ENCODE measurements around the gene AUTS2.

The AUTS2 gene

GRCh38 chr7:69768986-69769595 is 170.8 kb downstream of the AUTS2 start:
- H3K36me3 ChIP-seq (ENCODE audit: control insufficient read depth, insufficient read depth, low read length), result no peaks in the 10 kb centered on the region
- H3K4me3 ChIP-seq (ENCODE audit: low read length), result no peak overlapping the region
- peaks cover 1% of the 10 kb centered on the region; the same call in 1 of the 2 replicates for H3K4me1 ChIP-seq (ENCODE audit: control insufficient read depth, insufficient read depth, low read length)
- H3K27ac ChIP-seq (ENCODE audit: low read length), result no peak overlapping the region
- H3K9me3 ChIP-seq (ENCODE audit: control insufficient read depth, insufficient read depth, low read length), result no peaks in the 10 kb centered on the region
- no peak for DNase-seq (ENCODE audit: low read depth, low spot score)
- H3K27me3 ChIP-seq (ENCODE audit: control insufficient read depth, insufficient read depth, low read length), result no peaks in the 10 kb centered on the region
- WGBS (ENCODE audit: insufficient coverage, insufficient read length), result no CpG with 5 or more reads among the region's 1 CpG

- H3K27me3 ChIP-seq (ENCODE audit: control insufficient read depth, insufficient read depth, low read length), result no peaks in the 10 kb centered on the region
- no peaks in the 10 kb centered on the region for H3K36me3 ChIP-seq (ENCODE audit: control insufficient read depth, insufficient read depth, low read length)
- H3K9me3 ChIP-seq (ENCODE audit: control insufficient read depth, insufficient read depth, low read length), result no peaks in the 10 kb centered on the region
- peaks cover 1% of the 10 kb centered on the region; the same call in 1 of the 2 replicates for H3K4me1 ChIP-seq (ENCODE audit: control insufficient read depth, insufficient read depth, low read length)
- no peak for DNase-seq (ENCODE audit: low read depth, low spot score)
- H3K4me3 ChIP-seq (ENCODE audit: low read length), result no peak overlapping the region
- WGBS (ENCODE audit: insufficient coverage, insufficient read length), result no CpG with 5 or more reads among the region's 1 CpG
- no peak overlapping the region for H3K27ac ChIP-seq (ENCODE audit: low read length)
These were observed 171.6 kb downstream of the AUTS2 start for GRCh38 chr7:69769826-69770225.

- Histone ChIP-seq H3K27ac (ENCODE audit: low read length) (no peak overlapping the region), H3K27me3 (ENCODE audit: control insufficient read depth, insufficient read depth, low read length) (no peaks in the 10 kb centered on the region), H3K36me3 (ENCODE audit: control insufficient read depth, insufficient read depth, low read length) (no peaks in the 10 kb centered on the region), H3K9me3 (ENCODE audit: control insufficient read depth, insufficient read depth, low read length) (no peaks in the 10 kb centered on the region), H3K4me3 (ENCODE audit: low read length) (no peak overlapping the region), H3K4me1 (ENCODE audit: control insufficient read depth, insufficient read depth, low read length) (peaks cover 1% of the 10 kb centered on the region; the same call in 1 of the 2 replicates)
- WGBS (ENCODE audit: insufficient coverage, insufficient read length), result no CpG with 5 or more reads among the region's 6 CpGs
- no peak for DNase-seq (ENCODE audit: low read depth, low spot score)
These were observed 172.3 kb downstream of the AUTS2 start for GRCh38 chr7:69770613-69771012.

- no peak overlapping the region for H3K27ac ChIP-seq (ENCODE audit: low read length)
- DNase-seq (ENCODE audit: low read depth, low spot score), result no peak
- H3K27me3 ChIP-seq (ENCODE audit: control insufficient read depth, insufficient read depth, low read length), result no peaks in the 10 kb centered on the region
- H3K4me3 ChIP-seq (ENCODE audit: low read length), result no peak overlapping the region
- no peaks in the 10 kb centered on the region for H3K9me3 ChIP-seq (ENCODE audit: control insufficient read depth, insufficient read depth, low read length)
- no peaks in the 10 kb centered on the region for H3K36me3 ChIP-seq (ENCODE audit: control insufficient read depth, insufficient read depth, low read length)
- H3K4me1 ChIP-seq (ENCODE audit: control insufficient read depth, insufficient read depth, low read length), result peaks cover 1% of the 10 kb centered on the region; the same call in 1 of the 2 replicates
- WGBS (ENCODE audit: insufficient coverage, insufficient read length), result no CpG with 5 or more reads among the region's 9 CpGs
These were observed 174.6 kb downstream of the AUTS2 start for GRCh38 chr7:69772718-69773436.

- Histone ChIP-seq H3K4me3 (ENCODE audit: low read length) (no peak overlapping the region), H3K9me3 (ENCODE audit: control insufficient read depth, insufficient read depth, low read length) (no peaks in the 10 kb centered on the region), H3K27me3 (ENCODE audit: control insufficient read depth, insufficient read depth, low read length) (no peaks in the 10 kb centered on the region), H3K4me1 (ENCODE audit: control insufficient read depth, insufficient read depth, low read length) (peaks cover 1% of the 10 kb centered on the region; the same call in 1 of the 2 replicates), H3K36me3 (ENCODE audit: control insufficient read depth, insufficient read depth, low read length) (no peaks in the 10 kb centered on the region), H3K27ac (ENCODE audit: low read length) (no peak overlapping the region)
- no CpG with 5 or more reads among the region's 9 CpGs for WGBS (ENCODE audit: insufficient coverage, insufficient read length)
- DNase-seq (ENCODE audit: low read depth, low spot score), result no peak
These were observed 175.4 kb downstream of the AUTS2 start for GRCh38 chr7:69773535-69774225.

- no peaks in the 10 kb centered on the region for H3K27me3 ChIP-seq (ENCODE audit: control insufficient read depth, insufficient read depth, low read length)
- no peaks in the 10 kb centered on the region for H3K36me3 ChIP-seq (ENCODE audit: control insufficient read depth, insufficient read depth, low read length)
- no peak for DNase-seq (ENCODE audit: low read depth, low spot score)
- no CpG with 5 or more reads among the region's 6 CpGs for WGBS (ENCODE audit: insufficient coverage, insufficient read length)
- H3K9me3 ChIP-seq (ENCODE audit: control insufficient read depth, insufficient read depth, low read length), result no peaks in the 10 kb centered on the region
- no peak overlapping the region for H3K4me3 ChIP-seq (ENCODE audit: low read length)
- H3K27ac ChIP-seq (ENCODE audit: low read length), result no peak overlapping the region
- H3K4me1 ChIP-seq (ENCODE audit: control insufficient read depth, insufficient read depth, low read length), result peaks cover 1% of the 10 kb centered on the region; the same call in 1 of the 2 replicates
These were observed 177.0 kb downstream of the AUTS2 start for GRCh38 chr7:69775231-69775771.

- no CpG with 5 or more reads among the region's 1 CpG for WGBS (ENCODE audit: insufficient coverage, insufficient read length)
- Histone ChIP-seq H3K36me3 (ENCODE audit: control insufficient read depth, insufficient read depth, low read length) (no peaks in the 10 kb centered on the region), H3K9me3 (ENCODE audit: control insufficient read depth, insufficient read depth, low read length) (no peaks in the 10 kb centered on the region), H3K4me1 (ENCODE audit: control insufficient read depth, insufficient read depth, low read length) (no peaks in the 10 kb centered on the region), H3K27me3 (ENCODE audit: control insufficient read depth, insufficient read depth, low read length) (no peaks in the 10 kb centered on the region), H3K4me3 (ENCODE audit: low read length) (no peak overlapping the region), H3K27ac (ENCODE audit: low read length) (no peak overlapping the region)
- DNase-seq (ENCODE audit: low read depth, low spot score), result no peak
These were observed 178.3 kb downstream of the AUTS2 start for GRCh38 chr7:69776611-69777010.

GRCh38 chr7:69778138-69778537 is 179.9 kb downstream of the AUTS2 start:
- Histone ChIP-seq H3K4me3 (ENCODE audit: low read length) (no peak overlapping the region), H3K4me1 (ENCODE audit: control insufficient read depth, insufficient read depth, low read length) (no peaks in the 10 kb centered on the region), H3K36me3 (ENCODE audit: control insufficient read depth, insufficient read depth, low read length) (no peaks in the 10 kb centered on the region), H3K27ac (ENCODE audit: low read length) (no peak overlapping the region), H3K9me3 (ENCODE audit: control insufficient read depth, insufficient read depth, low read length) (no peaks in the 10 kb centered on the region), H3K27me3 (ENCODE audit: control insufficient read depth, insufficient read depth, low read length) (no peaks in the 10 kb centered on the region)
- no peak for DNase-seq (ENCODE audit: low read depth, low spot score)

- no CpG with 5 or more reads among the region's 1 CpG for WGBS (ENCODE audit: insufficient coverage, insufficient read length)
- peak; percentile 37 for DNase-seq (ENCODE audit: low read depth, low spot score)
- no peaks in the 10 kb centered on the region for H3K27me3 ChIP-seq (ENCODE audit: control insufficient read depth, insufficient read depth, low read length)
- H3K4me3 ChIP-seq (ENCODE audit: low read length), result no peak overlapping the region
- H3K27ac ChIP-seq (ENCODE audit: low read length), result no peak overlapping the region
- no peaks in the 10 kb centered on the region for H3K36me3 ChIP-seq (ENCODE audit: control insufficient read depth, insufficient read depth, low read length)
- no peaks in the 10 kb centered on the region for H3K4me1 ChIP-seq (ENCODE audit: control insufficient read depth, insufficient read depth, low read length)
- H3K9me3 ChIP-seq (ENCODE audit: control insufficient read depth, insufficient read depth, low read length), result no peaks in the 10 kb centered on the region
These were observed 182.1 kb downstream of the AUTS2 start for GRCh38 chr7:69780379-69780778.

GRCh38 chr7:69781412-69781846 is 183.2 kb downstream of the AUTS2 start:
- Histone ChIP-seq H3K4me3 (ENCODE audit: low read length) (no peak overlapping the region), H3K36me3 (ENCODE audit: control insufficient read depth, insufficient read depth, low read length) (no peaks in the 10 kb centered on the region), H3K27ac (ENCODE audit: low read length) (no peak overlapping the region), H3K4me1 (ENCODE audit: control insufficient read depth, insufficient read depth, low read length) (no peaks in the 10 kb centered on the region), H3K9me3 (ENCODE audit: control insufficient read depth, insufficient read depth, low read length) (no peaks in the 10 kb centered on the region), H3K27me3 (ENCODE audit: control insufficient read depth, insufficient read depth, low read length) (no peaks in the 10 kb centered on the region)
- no peak for DNase-seq (ENCODE audit: low read depth, low spot score)
- no CpG with 5 or more reads among the region's 3 CpGs for WGBS (ENCODE audit: insufficient coverage, insufficient read length)
